Activated T-helper 17 cell treated with anti-CD3 and anti-CD28 coated beads, Interleukin-2, amount 50 U/mL, for 72 hours (primary cell): ENCODE measurements around the gene SGCD. TPM values are rescaled to one million over a fixed set of nuclear protein-coding genes. Genes with fewer than 3 reads are reported as not detected.
A peak's percentile ranks its signal among the peaks of the same experiment; 100 is the strongest.

Experiments used
- ATAC-seq: fragments of 150-1000 bp; cut with Tn5 transposase; replicated peaks from 2 replicates; pipeline ENCODE4 v1.10.0; 2021; ENCODE audit warnings: mild to moderate bottlenecking, moderate library complexity
- H3K27ac Mint-ChIP-seq: one replicate; pipeline ENCODE4 v1.8.0; 2022; ENCODE audit warnings: mixed read lengths
- H3K27me3 Mint-ChIP-seq: one replicate; pipeline ENCODE4 v1.8.0; 2022; ENCODE audit warnings: mixed read lengths
- H3K36me3 Mint-ChIP-seq: one replicate; pipeline ENCODE4 v1.8.0; 2022; ENCODE audit warnings: low read depth, mild to moderate bottlenecking, mixed read lengths
- H3K4me1 Mint-ChIP-seq: one replicate; pipeline ENCODE4 v1.8.0; 2022; ENCODE audit warnings: mixed read lengths
- H3K4me3 Mint-ChIP-seq: one replicate; pipeline ENCODE4 v1.8.0; 2022; ENCODE audit warnings: mild to moderate bottlenecking, mixed read lengths
- H3K9me3 Mint-ChIP-seq: one replicate; pipeline ENCODE4 v1.8.0; 2022; ENCODE audit warnings: mixed read lengths
- total RNA-seq, 2 donors: library from RNA; stranded (reverse); gene quantifications; one replicate each; pipeline ENCODE4 v1.2.3, GENCODE V29; 2022

Gene SGCD
- total RNA-seq, 2 donors from 2014 or later: not detected

DNA sequence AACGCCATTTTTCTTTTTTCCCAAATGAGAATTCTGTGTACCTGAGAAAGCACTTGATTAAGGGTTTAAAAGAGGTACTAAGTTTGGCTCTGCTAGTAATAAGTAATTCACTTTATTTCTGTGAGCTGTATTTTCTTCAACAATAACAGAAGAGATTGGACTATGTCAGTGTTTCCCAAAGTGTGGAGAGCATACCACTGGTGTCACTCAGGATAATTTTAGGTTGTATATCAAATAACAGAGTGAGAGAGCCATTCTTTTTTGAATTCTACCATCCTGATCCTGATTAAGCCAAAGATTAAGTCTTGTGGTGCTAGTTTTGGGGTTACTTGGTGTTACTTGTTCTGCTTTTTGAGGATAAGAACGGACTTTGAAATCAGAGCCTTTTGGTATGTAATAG is 380.8 kb downstream of the SGCD start:
- Mint-ChIP-seq H3K27ac (no peak overlapping the region), H3K4me1 (no peaks in the 10 kb centered on the region), H3K27me3 (peaks cover 20% of the 10 kb centered on the region), H3K36me3 (no peaks in the 10 kb centered on the region), H3K9me3 (no peaks in the 10 kb centered on the region), H3K4me3 (no peak overlapping the region)
- ATAC-seq: no peak

DNA sequence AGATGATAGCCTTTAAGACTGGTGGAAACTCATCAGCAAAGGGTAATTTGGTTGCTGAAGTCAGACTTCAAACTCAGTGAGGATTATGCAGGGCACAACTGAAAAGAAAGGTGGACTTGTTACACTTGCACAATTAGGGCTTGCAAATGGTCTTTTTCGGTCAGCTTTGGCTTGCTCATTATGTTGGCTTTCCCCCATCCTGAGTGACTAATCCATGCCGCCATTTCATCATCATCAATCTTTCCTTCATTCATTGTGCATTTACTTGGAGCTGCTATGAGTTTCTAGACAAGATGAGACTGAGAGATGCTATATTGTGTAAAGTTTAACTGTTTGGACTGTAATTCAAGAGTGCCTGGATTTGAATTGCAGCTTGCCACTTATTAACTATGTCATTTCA is 388.3 kb downstream of the SGCD start:
- ATAC-seq: no peak
- no peaks in the 10 kb centered on the region for H3K4me1 Mint-ChIP-seq
- no peak overlapping the region for H3K27ac Mint-ChIP-seq
- H3K36me3 Mint-ChIP-seq: no peaks in the 10 kb centered on the region
- no peak overlapping the region for H3K4me3 Mint-ChIP-seq
- no peaks in the 10 kb centered on the region for H3K9me3 Mint-ChIP-seq
- peaks cover 18% of the 10 kb centered on the region for H3K27me3 Mint-ChIP-seq

DNA sequence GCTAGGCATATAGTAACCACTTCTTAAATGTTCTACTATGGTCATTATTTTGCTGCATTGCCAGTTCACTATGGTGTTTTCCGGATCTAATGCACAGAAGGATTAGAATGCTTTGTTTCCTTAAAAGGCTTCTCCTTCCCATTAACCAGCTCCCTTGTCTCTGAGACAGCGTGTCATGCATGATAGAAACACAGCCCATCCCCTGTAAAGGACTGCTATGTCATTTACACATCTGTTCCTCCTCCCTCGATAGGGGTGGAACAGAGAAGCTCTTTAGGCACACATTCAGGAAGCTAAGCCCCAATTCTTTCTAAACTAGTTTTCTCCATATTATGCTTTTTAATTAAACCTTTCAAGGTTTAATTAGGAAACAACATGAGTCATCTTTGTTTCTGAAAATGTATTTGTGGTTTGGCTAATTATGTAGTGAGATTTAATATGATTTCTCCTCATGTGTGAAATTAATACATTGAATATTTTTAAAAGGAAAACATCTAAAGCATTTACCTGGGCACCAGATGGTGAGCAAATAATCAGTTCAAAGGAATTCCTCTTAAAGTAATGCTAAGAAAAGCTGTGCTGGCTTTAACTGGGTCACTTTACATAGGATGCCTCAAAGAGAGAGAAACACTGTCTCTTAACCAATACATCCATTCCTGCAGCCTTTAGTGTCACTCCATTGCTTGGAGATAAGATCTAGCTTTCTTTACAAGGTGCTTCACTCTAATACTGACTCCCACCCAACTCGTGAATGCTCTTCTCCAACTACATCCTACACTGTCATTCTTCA is 389.8 kb downstream of the SGCD start:
- no peaks in the 10 kb centered on the region for H3K9me3 Mint-ChIP-seq
- no peak overlapping the region for H3K4me3 Mint-ChIP-seq
- ATAC-seq: no peak
- peaks cover 14% of the 10 kb centered on the region for H3K27me3 Mint-ChIP-seq
- no peaks in the 10 kb centered on the region for H3K4me1 Mint-ChIP-seq
- H3K27ac Mint-ChIP-seq: no peak overlapping the region
- H3K36me3 Mint-ChIP-seq: no peaks in the 10 kb centered on the region

DNA sequence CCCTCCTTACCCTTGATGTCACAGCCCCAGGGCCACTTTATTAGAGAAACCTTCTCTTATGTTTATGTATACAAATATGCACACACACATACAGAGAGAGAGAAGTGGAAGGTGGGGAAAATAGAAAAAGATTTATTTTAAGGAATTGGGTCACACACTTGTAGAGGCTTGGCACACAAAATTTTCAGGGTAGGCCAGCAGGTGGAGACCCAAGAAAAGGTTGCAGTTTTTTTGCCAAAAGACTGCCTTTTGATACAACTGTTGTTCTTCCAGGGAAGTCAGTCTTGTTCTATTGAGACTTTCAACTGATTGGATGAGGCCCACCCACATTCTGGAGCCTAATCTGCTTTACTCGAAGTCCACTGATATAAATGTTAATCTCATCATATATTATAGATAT is 392.0 kb downstream of the SGCD start:
- no peak overlapping the region for H3K27ac Mint-ChIP-seq
- no peak overlapping the region for H3K4me3 Mint-ChIP-seq
- H3K4me1 Mint-ChIP-seq: no peaks in the 10 kb centered on the region
- H3K36me3 Mint-ChIP-seq: no peaks in the 10 kb centered on the region
- H3K27me3 Mint-ChIP-seq: peaks cover 14% of the 10 kb centered on the region
- no peak for ATAC-seq
- H3K9me3 Mint-ChIP-seq: no peaks in the 10 kb centered on the region

DNA sequence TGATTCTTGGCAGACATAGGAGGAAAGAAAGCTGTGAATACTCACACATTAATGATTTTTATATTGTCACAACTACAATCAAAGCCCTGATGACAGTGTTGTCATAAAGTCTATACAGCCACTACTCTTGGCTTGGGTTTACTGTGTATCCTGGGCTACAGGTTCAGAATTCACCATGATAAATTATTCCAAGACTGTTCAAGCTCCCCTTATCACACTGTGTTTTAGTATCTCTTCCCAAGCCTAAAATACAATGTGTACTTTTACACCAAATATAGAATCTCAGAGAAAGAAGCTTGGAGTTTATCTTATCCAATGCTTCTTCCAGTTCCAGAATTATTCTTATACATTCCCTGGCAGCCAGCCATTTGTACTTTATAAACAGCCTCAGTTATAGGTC is 395.4 kb downstream of the SGCD start:
- Mint-ChIP-seq H3K27ac (no peak overlapping the region), H3K36me3 (no peaks in the 10 kb centered on the region), H3K4me3 (no peak overlapping the region), H3K27me3 (peaks cover 29% of the 10 kb centered on the region), H3K4me1 (no peaks in the 10 kb centered on the region), H3K9me3 (no peaks in the 10 kb centered on the region)
- no peak for ATAC-seq

DNA sequence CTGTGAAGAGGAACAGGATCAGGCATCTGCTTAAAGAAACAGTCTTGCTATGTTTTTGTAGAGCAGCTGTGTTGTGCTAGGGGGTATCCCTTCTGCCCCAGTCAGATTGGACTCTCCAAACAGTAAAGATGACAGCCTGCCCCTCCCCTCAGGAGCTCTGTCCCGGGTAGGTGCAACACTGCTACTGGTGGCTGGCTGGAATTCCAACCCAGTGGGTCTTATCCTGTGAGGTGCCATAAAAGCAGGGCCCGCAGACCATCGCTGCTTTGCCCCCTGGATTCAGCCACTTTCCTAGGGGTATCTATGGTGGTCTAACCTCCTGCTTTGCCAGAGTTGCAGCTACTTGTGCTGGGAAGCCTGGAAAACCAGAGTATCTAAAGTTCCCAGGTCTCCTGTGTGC is 408.5 kb downstream of the SGCD start:
- H3K9me3 Mint-ChIP-seq: no peaks in the 10 kb centered on the region
- H3K4me1 Mint-ChIP-seq: no peaks in the 10 kb centered on the region
- H3K36me3 Mint-ChIP-seq: no peaks in the 10 kb centered on the region
- H3K27me3 Mint-ChIP-seq: peaks cover 35% of the 10 kb centered on the region
- H3K27ac Mint-ChIP-seq: no peak overlapping the region
- ATAC-seq: no peak
- H3K4me3 Mint-ChIP-seq: no peak overlapping the region

DNA sequence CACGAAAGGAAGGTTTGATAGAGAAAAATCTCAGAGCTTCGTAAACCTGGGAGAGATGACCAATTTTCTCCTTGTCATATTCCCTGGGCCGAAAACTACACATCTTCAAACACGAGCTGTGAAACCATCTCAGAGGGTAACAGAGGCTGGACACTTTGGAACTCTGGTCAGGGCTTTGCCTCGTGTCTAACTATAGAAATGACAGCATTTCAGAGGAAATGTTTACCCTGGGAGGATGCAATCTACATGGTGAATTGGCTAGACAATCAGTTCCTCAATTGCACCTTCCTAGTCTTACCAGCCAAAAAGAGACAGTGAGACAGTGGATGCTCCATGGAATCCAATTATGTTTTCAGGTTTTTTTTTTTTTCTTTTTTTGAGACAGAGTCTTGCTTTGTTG is 414.6 kb downstream of the SGCD start:
- Mint-ChIP-seq H3K36me3 (no peaks in the 10 kb centered on the region), H3K27me3 (peaks cover 38% of the 10 kb centered on the region), H3K9me3 (no peaks in the 10 kb centered on the region), H3K4me1 (no peaks in the 10 kb centered on the region), H3K4me3 (no peak overlapping the region), H3K27ac (no peak overlapping the region)
- no peak for ATAC-seq

DNA sequence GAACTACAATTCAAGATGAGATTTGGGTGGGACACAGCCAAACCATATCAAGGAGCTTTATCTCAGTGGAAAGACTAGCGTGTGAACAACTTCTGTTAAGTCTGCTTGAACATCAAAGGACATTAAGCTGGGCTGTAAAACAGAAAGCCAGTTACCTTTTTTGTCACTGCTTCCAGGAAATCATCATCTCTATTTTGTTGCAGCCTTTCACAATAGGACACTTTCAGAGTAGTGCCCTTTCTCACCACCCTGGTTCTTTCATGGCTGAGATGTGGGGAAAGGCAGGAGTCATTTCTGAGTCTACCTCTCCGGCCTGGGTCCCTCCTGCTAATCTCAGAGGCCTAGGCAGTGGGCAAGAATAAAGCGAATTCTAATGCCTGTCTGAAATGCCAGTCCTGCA is 426.9 kb downstream of the SGCD start:
- Mint-ChIP-seq H3K4me1 (no peaks in the 10 kb centered on the region), H3K9me3 (no peaks in the 10 kb centered on the region), H3K27me3 (no peaks in the 10 kb centered on the region), H3K4me3 (no peak overlapping the region), H3K36me3 (no peaks in the 10 kb centered on the region), H3K27ac (no peak overlapping the region)
- ATAC-seq: peak; percentile 28

DNA sequence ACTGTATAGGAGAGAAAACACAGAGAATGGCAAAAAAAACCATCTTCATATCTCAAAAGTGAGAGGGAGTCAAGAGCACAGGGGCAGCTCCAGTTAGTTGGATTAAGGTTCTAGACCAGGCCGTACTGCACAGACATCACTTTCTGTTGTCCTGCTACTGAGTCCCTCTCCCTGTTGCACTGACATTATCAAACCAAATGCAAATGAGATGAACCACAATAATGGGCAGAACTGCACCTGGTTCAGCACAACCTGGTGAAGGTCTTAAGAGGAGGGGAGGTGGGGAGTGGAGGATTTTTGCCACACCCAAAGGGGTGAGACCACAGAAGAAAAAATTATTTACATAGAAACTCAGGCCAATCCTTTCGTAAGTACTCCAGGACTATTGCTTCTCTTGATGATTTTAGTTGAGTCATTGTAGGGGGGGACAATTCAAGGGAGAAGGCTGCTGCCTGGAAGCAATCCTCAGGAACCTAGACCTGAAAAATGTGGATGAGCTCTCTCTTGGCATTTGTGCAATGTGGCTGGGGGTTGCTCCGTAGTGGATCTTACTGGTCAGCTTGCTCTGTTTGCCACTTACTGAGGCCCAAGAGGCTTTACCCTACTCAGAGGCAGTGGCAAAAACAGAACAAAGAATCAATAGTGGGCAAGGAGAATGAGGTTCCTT is 428.6 kb downstream of the SGCD start:
- H3K4me1 Mint-ChIP-seq: no peaks in the 10 kb centered on the region
- no peaks in the 10 kb centered on the region for H3K27me3 Mint-ChIP-seq
- H3K9me3 Mint-ChIP-seq: no peaks in the 10 kb centered on the region
- no peak overlapping the region for H3K4me3 Mint-ChIP-seq
- H3K36me3 Mint-ChIP-seq: no peaks in the 10 kb centered on the region
- H3K27ac Mint-ChIP-seq: no peak overlapping the region
- ATAC-seq: no peak

DNA sequence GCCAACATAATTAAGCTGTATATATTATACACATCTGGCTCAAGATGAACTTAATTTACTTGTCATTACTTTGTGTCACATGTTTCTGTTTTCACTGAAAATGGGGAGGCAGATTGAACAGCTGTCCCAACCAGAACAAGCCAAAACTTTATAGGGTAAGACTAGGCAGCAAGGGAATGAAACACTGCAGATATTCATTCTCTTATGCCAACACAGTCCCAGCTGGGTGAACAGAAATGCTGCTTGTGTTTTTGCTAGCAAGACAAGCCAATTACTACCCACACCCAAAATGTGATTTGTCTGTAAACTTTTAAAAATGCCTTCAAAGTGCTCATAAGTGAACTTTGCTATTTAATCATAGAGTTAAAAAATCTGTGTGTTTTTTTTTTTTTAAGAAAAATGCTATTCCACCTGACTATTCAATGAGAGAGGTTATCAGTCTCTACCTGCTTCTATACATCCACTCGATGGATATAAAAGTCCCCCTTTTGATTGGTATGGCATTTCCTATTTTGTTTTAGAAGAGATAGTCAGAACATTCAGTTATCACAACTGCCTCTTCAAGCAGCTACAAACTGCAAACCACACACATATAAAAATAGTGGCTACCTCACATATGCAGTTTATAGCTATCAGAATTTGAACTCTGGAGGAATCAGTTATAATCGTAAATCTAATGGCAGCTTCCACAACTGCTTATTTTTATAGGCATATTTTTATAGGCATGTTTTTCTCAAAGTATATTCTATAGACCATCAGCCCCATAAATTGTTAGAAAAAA is 431.2 kb downstream of the SGCD start:
- ATAC-seq: no peak
- Mint-ChIP-seq H3K4me3 (no peak overlapping the region), H3K9me3 (no peaks in the 10 kb centered on the region), H3K27ac (no peak overlapping the region), H3K36me3 (no peaks in the 10 kb centered on the region), H3K27me3 (peaks cover 2% of the 10 kb centered on the region), H3K4me1 (no peaks in the 10 kb centered on the region)

DNA sequence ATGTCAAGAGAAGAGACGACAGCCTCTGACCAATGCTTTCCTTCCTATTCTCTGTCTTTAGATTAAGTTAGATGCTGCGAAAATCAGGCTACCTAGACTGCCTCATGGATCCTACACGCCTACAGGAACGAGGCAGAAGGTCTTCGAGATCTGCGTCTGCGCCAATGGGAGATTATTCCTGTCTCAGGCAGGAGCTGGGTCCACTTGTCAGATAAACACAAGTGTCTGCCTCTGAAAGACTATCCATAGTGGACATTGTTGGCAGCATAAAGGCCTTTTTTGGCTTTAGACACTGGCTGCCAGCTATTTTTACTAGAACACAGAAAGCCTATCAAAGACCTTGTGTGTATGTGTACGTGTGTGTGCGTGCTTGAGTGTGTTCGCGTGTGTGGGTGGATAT is 432.2 kb downstream of the SGCD start:
- H3K4me1 Mint-ChIP-seq: no peaks in the 10 kb centered on the region
- ATAC-seq: no peak
- H3K27me3 Mint-ChIP-seq: peaks cover 4% of the 10 kb centered on the region
- H3K4me3 Mint-ChIP-seq: no peak overlapping the region
- H3K27ac Mint-ChIP-seq: no peak overlapping the region
- no peaks in the 10 kb centered on the region for H3K36me3 Mint-ChIP-seq
- no peaks in the 10 kb centered on the region for H3K9me3 Mint-ChIP-seq

DNA sequence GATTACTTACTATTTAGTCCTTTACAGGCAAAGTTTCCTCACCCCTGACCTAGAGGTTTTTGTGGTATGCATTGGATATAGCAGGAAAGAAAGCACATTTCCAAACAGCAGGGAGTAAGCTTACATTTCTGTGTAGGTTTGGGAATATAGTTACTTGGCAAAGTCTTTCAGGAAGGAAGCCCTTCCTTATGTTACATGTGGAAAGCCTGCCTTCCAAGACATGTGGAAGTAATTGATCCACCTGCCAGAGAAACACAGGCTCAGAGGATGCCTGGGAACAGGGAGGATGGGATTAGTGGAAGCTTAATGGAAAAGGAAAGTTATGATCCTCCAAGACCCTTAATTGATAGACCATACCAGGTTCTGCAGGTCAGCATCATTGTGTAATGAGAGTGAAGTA is 435.8 kb downstream of the SGCD start:
- peaks cover 20% of the 10 kb centered on the region for H3K27me3 Mint-ChIP-seq
- no peaks in the 10 kb centered on the region for H3K36me3 Mint-ChIP-seq
- H3K4me3 Mint-ChIP-seq: no peak overlapping the region
- no peaks in the 10 kb centered on the region for H3K9me3 Mint-ChIP-seq
- no peak overlapping the region for H3K27ac Mint-ChIP-seq
- ATAC-seq: no peak
- H3K4me1 Mint-ChIP-seq: no peaks in the 10 kb centered on the region

DNA sequence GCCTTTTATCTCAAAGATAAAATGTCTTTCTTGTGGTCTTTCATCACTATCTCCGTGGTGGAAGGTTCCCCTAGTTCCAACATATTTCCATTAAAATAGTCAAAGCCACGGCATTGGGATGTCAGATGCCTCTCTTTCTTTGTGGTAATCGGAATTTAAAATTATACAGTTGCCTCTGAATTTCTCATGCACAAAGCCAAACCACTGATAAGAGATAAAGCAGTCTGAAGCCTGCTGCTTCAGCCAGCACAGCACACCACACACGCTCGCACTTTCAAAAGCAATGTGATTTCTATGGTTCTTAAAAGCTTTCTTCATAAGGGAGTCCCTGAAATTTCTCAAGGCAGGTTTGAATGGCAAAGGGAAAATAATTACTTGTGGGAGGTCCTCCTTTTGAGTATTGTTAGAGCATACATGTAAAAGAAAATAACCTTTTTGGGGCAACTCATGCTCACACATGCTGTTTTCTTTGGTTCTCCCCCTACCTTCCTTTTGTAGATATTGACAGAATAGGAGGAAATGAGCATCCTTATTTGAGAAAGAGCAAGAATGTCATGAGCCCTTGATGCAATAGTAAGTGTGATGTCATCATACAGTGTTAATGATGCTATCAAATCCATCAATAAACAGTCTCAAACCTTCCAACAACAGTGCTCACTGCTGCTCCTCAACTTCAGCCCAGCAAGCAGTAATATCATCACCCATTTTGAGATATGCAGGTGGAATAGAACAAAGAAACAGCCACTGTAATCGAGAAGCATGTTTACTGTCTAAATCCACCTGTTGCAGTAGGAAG is 437.4 kb downstream of the SGCD start:
- Mint-ChIP-seq H3K4me1 (no peaks in the 10 kb centered on the region), H3K27ac (no peak overlapping the region), H3K9me3 (no peaks in the 10 kb centered on the region), H3K4me3 (no peak overlapping the region), H3K36me3 (no peaks in the 10 kb centered on the region), H3K27me3 (peaks cover 24% of the 10 kb centered on the region)
- ATAC-seq: no peak

DNA sequence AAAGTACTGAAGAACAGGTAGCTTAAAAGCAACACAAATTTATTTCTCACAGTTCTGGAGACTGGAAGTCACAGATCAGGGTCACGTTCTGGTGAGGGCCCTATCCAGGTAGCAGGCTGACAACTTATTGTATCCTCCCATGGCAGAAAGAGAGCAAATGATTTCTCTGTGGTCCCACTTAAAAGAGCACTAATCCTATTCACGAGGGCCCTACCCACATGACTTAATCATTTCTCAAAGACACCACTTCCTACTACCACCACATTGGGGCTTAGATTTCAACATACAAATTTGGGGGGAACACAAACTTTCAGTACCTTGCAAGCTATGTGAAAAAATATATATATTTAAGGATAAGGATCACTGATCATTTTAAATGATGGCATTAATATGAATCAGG is 447.3 kb downstream of the SGCD start:
- Mint-ChIP-seq H3K27ac (no peak overlapping the region), H3K9me3 (no peaks in the 10 kb centered on the region), H3K4me3 (no peak overlapping the region), H3K27me3 (peaks cover 17% of the 10 kb centered on the region), H3K36me3 (no peaks in the 10 kb centered on the region), H3K4me1 (no peaks in the 10 kb centered on the region)
- no peak for ATAC-seq
